Cardiac muscle cell (in vitro differentiated cells and primary cell): ENCODE data around the gene VPREB3. TPM values are rescaled to one million over a fixed set of nuclear protein-coding genes. Genes with fewer than 3 reads are reported as not detected.
"Not testable (repeated sequence)": the region's sequence is repeated elsewhere in the genome, so short reads cannot be mapped to it uniquely, and the experiment has no call there.

Experiments used
- DNase-seq, 2 donors: peaks; one replicate each; pipeline versions ENCODE4 v3.0.0 to v3.0.0-alpha.2; 2010 to 2017; ENCODE audit warnings: low read depth in 1 of 2, low spot score in 1 of 2
- H3K27ac ChIP-seq: fragments of 200-600 bp; sonication (generic); 2 replicates; pipeline ENCODE4 v1.5.1; 2016
- H3K27me3 ChIP-seq: fragments of 200-600 bp; sonication (generic); 2 replicates; pipeline ENCODE4 v1.6.0; 2016; ENCODE audit warnings: control low read depth
- H3K36me3 ChIP-seq: fragments of 200-600 bp; sonication (generic); 2 replicates; pipeline ENCODE4 v1.5.1; 2016; ENCODE audit warnings: control low read depth
- H3K4me1 ChIP-seq: fragments of 200-600 bp; sonication (generic); 2 replicates; pipeline ENCODE4 v1.8.1; 2017; ENCODE audit warnings: low read depth, mild to moderate bottlenecking, mixed run types
- H3K4me3 ChIP-seq: fragments of 200-600 bp; sonication (generic); 2 replicates; pipeline ENCODE4 v1.5.1; 2016; ENCODE audit warnings: mild to moderate bottlenecking
- H3K9me3 ChIP-seq: fragments of 200-600 bp; sonication (generic); 2 replicates; pipeline ENCODE4 v1.5.1; 2017; ENCODE audit warnings: low read depth, mild to moderate bottlenecking, control low read depth
- CTCF ChIP-seq: IDR thresholded peaks from 2 replicates; pipeline ENCODE4 v1.5.1; 2012; ENCODE audit warnings: low read depth, mild to moderate bottlenecking, low read length
- polyA plus RNA-seq: library from polyadenylated mRNA; unstranded; fragments of >200 nt; fragmentation: Nextera tagmentation; extraction: Ambion mirVana; gene quantifications from 2 replicates; pipeline ENCODE4 v1.2.1, GENCODE V29; 2016
- total RNA-seq: library from RNA; depleted of rRNA; stranded (reverse); fragments of >200 nt; gene quantifications from 2 replicates; pipeline ENCODE4 v1.2.3, GENCODE V29; 2016

VPREB3 gene
- total and polyA plus RNA-seq, 2 experiments from 2014 or later, result 2.5 to 3.5 TPM

- H3K27me3 ChIP-seq, result no peaks in the 10 kb centered on the region
- no peaks in the 10 kb centered on the region for H3K9me3 ChIP-seq
- TF ChIP-seq CTCF, result no peak
- no peak for DNase-seq
- H3K4me3 ChIP-seq, result no peak overlapping the region
- peaks cover 15% of the 10 kb centered on the region for H3K36me3 ChIP-seq
- H3K4me1 ChIP-seq, result no peaks in the 10 kb centered on the region
- H3K27ac ChIP-seq, result no peak overlapping the region
Measured at GRCh38 chr22:23742505-23743264, 11.5 kb downstream of the VPREB3 start.

GRCh38 chr22:23737696-23738095, 16.5 kb downstream of the VPREB3 start:
- DNase-seq, result no peak
- TF ChIP-seq CTCF, result no peak
- Histone ChIP-seq H3K27ac (no peak overlapping the region), H3K36me3 (no peaks in the 10 kb centered on the region), H3K4me1 (no peaks in the 10 kb centered on the region), H3K4me3 (no peak overlapping the region), H3K27me3 (no peaks in the 10 kb centered on the region), H3K9me3 (no peaks in the 10 kb centered on the region)

- not testable (repeated sequence) for H3K36me3 ChIP-seq, H3K4me1 ChIP-seq, DNase-seq
Measured at GRCh38 chr22:23728108-23728507, 26.1 kb downstream of the VPREB3 start.

GRCh38 chr22:23722724-23723123, 31.5 kb downstream of the VPREB3 start:
- H3K27me3 ChIP-seq, result no peaks in the 10 kb centered on the region
- DNase-seq, result no peak
- H3K9me3 ChIP-seq, result no peaks in the 10 kb centered on the region
- H3K27ac ChIP-seq, result no peak overlapping the region
- H3K4me1 ChIP-seq, result no peaks in the 10 kb centered on the region
- no peaks in the 10 kb centered on the region for H3K36me3 ChIP-seq
- no peak overlapping the region for H3K4me3 ChIP-seq
- TF ChIP-seq CTCF, result no peak

More at GRCh38 chr22:23728108-23728507, 26.1 kb downstream of the VPREB3 start:
- not testable (repeated sequence) for H3K27ac ChIP-seq, H3K9me3 ChIP-seq, H3K4me3 ChIP-seq, H3K27me3 ChIP-seq

- TF ChIP-seq CTCF, result no peak
- no peak for DNase-seq
- Histone ChIP-seq H3K36me3 (no peaks in the 10 kb centered on the region), H3K27me3 (no peaks in the 10 kb centered on the region), H3K9me3 (no peaks in the 10 kb centered on the region), H3K4me3 (no peak overlapping the region), H3K27ac (no peak overlapping the region), H3K4me1 (no peaks in the 10 kb centered on the region)
Measured at GRCh38 chr22:23722160-23722559, 32.1 kb downstream of the VPREB3 start.

- Histone ChIP-seq H3K36me3 (no peaks in the 10 kb centered on the region), H3K9me3 (no peaks in the 10 kb centered on the region), H3K4me1 (no peaks in the 10 kb centered on the region), H3K4me3 (no peak overlapping the region), H3K27ac (no peak overlapping the region), H3K27me3 (no peaks in the 10 kb centered on the region)
- TF ChIP-seq CTCF, result no peak
- no peak for DNase-seq
Measured at GRCh38 chr22:23720855-23721254, 33.4 kb downstream of the VPREB3 start.
